ENCODE data around the gene ADAMTS10. TPM values are rescaled to one million over a fixed set of nuclear protein-coding genes. Genes with fewer than 3 reads are reported as not detected.
"Not testable (repeated sequence)": the region's sequence is repeated elsewhere in the genome, so short reads cannot be mapped to it uniquely, and the experiment has no call there.

Gene ADAMTS10
- total and polyA plus RNA-seq, 10 donors: 7.8 to 33.8 (median 18.0) TPM

DNA sequence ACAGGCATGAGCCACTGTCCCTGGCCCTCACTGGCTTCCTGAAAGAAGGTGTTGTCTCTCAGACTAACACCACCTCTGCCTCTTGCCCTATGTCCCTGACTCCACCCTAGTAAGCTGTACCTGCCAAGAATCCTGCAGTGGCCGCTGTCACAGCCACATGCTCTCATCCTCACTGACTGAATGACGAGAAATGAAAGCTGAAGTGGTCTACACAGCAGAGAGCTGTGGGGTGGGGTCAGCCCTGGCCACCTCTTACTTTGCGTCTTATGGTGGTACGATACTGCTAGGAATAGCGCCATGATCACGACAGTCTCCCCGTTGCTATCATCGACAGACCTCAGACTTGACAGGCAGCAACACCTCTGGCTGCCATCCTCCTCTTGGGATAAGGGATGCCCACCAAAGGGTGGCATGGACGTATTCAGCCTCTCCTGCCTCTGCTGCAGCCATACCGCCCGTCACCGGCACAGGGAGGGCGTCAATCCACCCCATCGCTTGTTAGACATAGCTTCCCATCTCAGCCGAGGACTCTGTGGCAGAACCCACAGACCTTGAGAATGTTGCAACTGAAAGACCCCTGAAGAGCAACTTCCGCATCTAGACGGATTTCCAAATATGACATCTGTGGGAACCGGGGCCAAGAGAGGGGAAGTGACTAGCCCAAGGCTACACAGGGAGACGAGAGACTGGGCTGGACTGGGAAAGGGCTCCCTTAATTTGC is 34.1 kb downstream of the ADAMTS10 start:
- 14 to 24% (median 18%) methylated on average over 15 to 19 of the region's 19 CpGs for WGBS, 5 donors
- DNase-seq: no peak
- intact Hi-C loops (cut with DNase I; ENCODE audit: low total_unique reads): no loop called here
- no peak for TF ChIP-seq POLR2A (IDR thresholded peaks at IDR 0.05)
- peak; percentile 51 to 64 (median 61) for TF ChIP-seq POLR2AphosphoS5 (IDR thresholded peaks at IDR 0.05)
- TF ChIP-seq, protein P1, sequence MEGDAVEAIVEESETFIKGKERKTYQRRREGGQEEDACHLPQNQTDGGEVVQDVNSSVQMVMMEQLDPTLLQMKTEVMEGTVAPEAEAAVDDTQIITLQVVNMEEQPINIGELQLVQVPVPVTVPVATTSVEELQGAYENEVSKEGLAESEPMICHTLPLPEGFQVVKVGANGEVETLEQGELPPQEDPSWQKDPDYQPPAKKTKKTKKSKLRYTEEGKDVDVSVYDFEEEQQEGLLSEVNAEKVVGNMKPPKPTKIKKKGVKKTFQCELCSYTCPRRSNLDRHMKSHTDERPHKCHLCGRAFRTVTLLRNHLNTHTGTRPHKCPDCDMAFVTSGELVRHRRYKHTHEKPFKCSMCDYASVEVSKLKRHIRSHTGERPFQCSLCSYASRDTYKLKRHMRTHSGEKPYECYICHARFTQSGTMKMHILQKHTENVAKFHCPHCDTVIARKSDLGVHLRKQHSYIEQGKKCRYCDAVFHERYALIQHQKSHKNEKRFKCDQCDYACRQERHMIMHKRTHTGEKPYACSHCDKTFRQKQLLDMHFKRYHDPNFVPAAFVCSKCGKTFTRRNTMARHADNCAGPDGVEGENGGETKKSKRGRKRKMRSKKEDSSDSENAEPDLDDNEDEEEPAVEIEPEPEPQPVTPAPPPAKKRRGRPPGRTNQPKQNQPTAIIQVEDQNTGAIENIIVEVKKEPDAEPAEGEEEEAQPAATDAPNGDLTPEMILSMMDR (IDR thresholded peaks at IDR 0.05 in 8 of 11, conservative IDR thresholded peaks at IDR 0.05 in 3 of 11): peak in 1 of 11 experiments; percentile 10
- H3K27ac ChIP-seq: peak overlapping the region; percentile 63 to 97 (median 91)
- peaks cover 39 to 99% (median 74%) of the 10 kb centered on the region in 6 donors for H3K4me1 ChIP-seq
- H3K36me3 ChIP-seq: peaks cover 0 to 12% (median 0%) of the 10 kb centered on the region in 6 donors
- no peaks in the 10 kb centered on the region for H3K9me3 ChIP-seq
- no peaks in the 10 kb centered on the region for H3K27me3 ChIP-seq (replicated peaks in 1 of 7)
- peak overlapping the region; percentile 47 to 74 (median 58) for H3K4me3 ChIP-seq

GRCh38 chr19:8575467-8575997 is 35.0 kb downstream of the ADAMTS10 start:
- H3K4me3 ChIP-seq: peak overlapping the region; percentile 47 to 74 (median 58)

DNA sequence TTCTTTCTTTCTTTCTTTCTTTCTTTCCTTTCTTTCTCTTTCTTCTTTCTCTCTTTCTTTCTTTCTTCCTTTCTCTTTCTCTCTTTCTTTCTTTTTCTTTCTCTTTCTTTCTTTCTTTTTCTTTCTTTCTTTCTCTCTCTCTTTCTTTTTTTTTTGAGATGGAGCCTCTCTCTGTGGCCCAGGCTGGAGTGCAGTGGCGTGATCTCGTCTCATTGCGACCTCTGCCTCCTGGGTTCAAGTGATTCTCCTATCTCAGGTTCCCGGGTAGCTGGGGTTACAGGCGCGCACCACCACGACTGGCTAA is 35.9 kb downstream of the ADAMTS10 start:
- intact Hi-C loops (cut with DNase I; ENCODE audit: low total_unique reads); H3K9me3 ChIP-seq; H3K27me3 ChIP-seq (replicated peaks in 1 of 7); DNase-seq: not testable (repeated sequence)
- Histone ChIP-seq H3K36me3 (peaks cover 0 to 12% (median 0%) of the 10 kb centered on the region in 6 donors), H3K4me3 (peak overlapping the region in 3 of 8 donors; percentile 63 to 74 (median 66)), H3K27ac (peak overlapping the region in 4 of 8 donors; percentile 91 to 97 (median 92)), H3K4me1 (peaks cover 35 to 100% (median 79%) of the 10 kb centered on the region in 6 donors)
- WGBS, 5 donors: 87 to 94% (median 88%) methylated on average over 7 of the region's 7 CpGs

More at GRCh38 chr19:8575467-8575997, 35.0 kb downstream of the ADAMTS10 start:
- 28 to 42% (median 31%) methylated on average over 10 of the region's 10 CpGs for WGBS, 5 donors
- Histone ChIP-seq H3K4me1 (peaks cover 37 to 100% (median 77%) of the 10 kb centered on the region in 6 donors), H3K9me3 (no peaks in the 10 kb centered on the region), H3K36me3 (peaks cover 0 to 12% (median 0%) of the 10 kb centered on the region in 6 donors), H3K27me3 (replicated peaks in 1 of 7) (no peaks in the 10 kb centered on the region), H3K27ac (peak overlapping the region; percentile 63 to 97 (median 91))
- intact Hi-C loops (cut with DNase I; ENCODE audit: low total_unique reads): no loop called here
- TF ChIP-seq POLR2AphosphoS5 (IDR thresholded peaks at IDR 0.05) (peak in 1 of 3 donors; percentile 54), POLR2A (IDR thresholded peaks at IDR 0.05) (no peak)
- no peak for DNase-seq

DNA sequence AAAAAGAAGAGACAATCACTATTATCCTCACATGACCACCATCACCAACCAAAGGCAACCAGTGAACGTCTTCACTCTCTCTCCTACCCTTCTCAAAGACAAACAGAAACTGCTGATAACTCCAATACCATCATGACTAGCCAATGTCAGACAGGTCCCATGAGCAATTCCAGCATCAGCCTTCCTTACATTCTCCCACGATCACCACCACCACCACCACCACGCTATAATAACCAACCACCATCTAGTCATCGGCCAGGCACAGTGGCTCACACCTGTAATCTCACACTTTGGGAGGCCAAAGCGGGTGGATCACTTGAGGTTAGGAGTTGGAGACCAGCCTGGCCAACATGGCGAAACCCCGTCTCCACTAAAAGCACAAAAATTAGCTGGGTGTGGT is 37.2 kb downstream of the ADAMTS10 start:
- Histone ChIP-seq H3K4me1 (peaks cover 38 to 100% (median 79%) of the 10 kb centered on the region in 6 donors), H3K36me3 (peaks cover 0 to 12% (median 0%) of the 10 kb centered on the region in 6 donors), H3K4me3 (peak overlapping the region in 6 of 8 donors; percentile 5 to 66 (median 24)), H3K27ac (peak overlapping the region in 7 of 8 donors; percentile 17 to 97 (median 90)), H3K27me3 (replicated peaks in 1 of 7) (no peaks in the 10 kb centered on the region), H3K9me3 (no peaks in the 10 kb centered on the region)
- intact Hi-C loops (cut with DNase I; ENCODE audit: low total_unique reads): no loop called here
- 75 to 88% (median 80%) methylated on average over 7 of the region's 7 CpGs for WGBS, 5 donors
- TF ChIP-seq, protein P1 (IDR thresholded peaks at IDR 0.05 in 8 of 11, conservative IDR thresholded peaks at IDR 0.05 in 3 of 11): no peak
- TF ChIP-seq POLR2AphosphoS5 (IDR thresholded peaks at IDR 0.05) (no peak), POLR2A (IDR thresholded peaks at IDR 0.05) (no peak)
- no peak for DNase-seq

- H3K27me3 ChIP-seq (replicated peaks in 1 of 7): no peaks in the 10 kb centered on the region
- intact Hi-C loops (cut with DNase I; ENCODE audit: low total_unique reads): no loop called here
- peaks cover 27 to 100% (median 82%) of the 10 kb centered on the region in 6 donors for H3K4me1 ChIP-seq
- H3K9me3 ChIP-seq: no peaks in the 10 kb centered on the region
- H3K4me3 ChIP-seq: peak overlapping the region in 6 of 8 donors; percentile 5 to 60 (median 19)
- DNase-seq: peak; percentile 90
- 5 to 12% (median 8%) methylated on average over 5 of the region's 5 CpGs for WGBS, 5 donors
- peak overlapping the region; percentile 53 to 97 (median 86) for H3K27ac ChIP-seq
- TF ChIP-seq, protein P1 (IDR thresholded peaks at IDR 0.05 in 8 of 11, conservative IDR thresholded peaks at IDR 0.05 in 3 of 11): no peak
- TF ChIP-seq POLR2AphosphoS5 (IDR thresholded peaks at IDR 0.05) (peak; percentile 77 to 83 (median 77)), POLR2A (IDR thresholded peaks at IDR 0.05) (no peak)
- H3K36me3 ChIP-seq: peaks cover 0 to 18% (median 0%) of the 10 kb centered on the region in 6 donors
Measured at GRCh38 chr19:8571006-8571411, 39.5 kb downstream of the ADAMTS10 start.

Data from spleen (tissue), 11 donors.